LNCAP (cell line): ENCODE results near the gene FHIT.

Source experiments
- CTCF ChIP-seq: fragments of 450-650 bp; IDR thresholded peaks from 2 replicates; pipeline ENCODE4 v1.5.1; 2017; ENCODE audit warnings: mild to moderate bottlenecking

The FHIT gene

DNA sequence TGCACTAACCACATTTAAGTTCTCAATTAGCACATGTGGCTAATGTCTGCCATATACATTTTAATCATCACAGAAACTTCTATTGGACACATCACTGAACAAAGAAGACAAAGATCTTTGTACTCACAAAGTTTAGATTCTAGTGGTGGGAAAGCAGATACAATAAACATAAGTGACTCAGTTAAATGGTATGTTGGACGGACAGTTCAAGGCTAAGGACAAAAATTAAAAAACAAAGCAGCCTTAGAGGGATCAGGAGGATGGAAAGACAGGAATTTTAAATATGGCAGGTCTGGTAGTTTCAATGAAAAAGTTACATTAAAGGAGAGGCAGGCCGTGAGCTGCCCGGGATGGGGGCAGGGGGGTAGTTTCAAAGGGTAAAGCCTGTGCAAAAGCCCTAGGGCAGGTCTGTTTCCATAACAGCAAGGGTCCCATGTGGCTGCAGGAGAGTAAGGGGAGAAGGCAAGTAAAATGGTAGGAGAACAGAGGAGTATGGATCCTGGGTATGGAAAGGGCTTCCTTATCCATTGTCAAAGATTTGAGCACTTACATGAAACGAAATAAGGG, 220.7 kb downstream of the FHIT start:
- TF ChIP-seq CTCF, result no peak

- TF ChIP-seq CTCF, result no peak
These were observed 222.1 kb downstream of the FHIT start for GRCh38 chr3:61029194-61029593.

- no peak for TF ChIP-seq CTCF
These were observed 232.4 kb downstream of the FHIT start for GRCh38 chr3:61018807-61019206.

- no peak for TF ChIP-seq CTCF
These were observed 235.4 kb downstream of the FHIT start for GRCh38 chr3:61015859-61016258.

DNA sequence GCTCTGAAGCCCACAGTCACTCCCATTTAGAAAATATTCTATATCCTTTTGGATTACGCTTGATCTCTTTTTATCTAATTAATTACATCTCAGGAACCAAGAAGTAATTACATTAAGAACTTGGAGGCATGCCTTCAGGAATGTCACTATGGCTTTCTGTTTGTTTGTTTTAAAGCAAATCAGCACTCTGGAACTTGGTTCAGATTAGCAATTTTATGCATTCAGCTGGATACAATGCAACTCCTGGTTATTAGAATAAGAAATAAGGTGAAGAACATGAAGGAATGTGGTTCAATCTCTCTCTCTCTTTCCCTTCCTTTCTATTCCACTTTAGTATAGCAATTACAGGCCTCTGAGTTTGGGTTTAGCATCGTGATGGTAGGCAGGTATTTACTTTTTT, 235.8 kb downstream of the FHIT start:
- TF ChIP-seq CTCF, result no peak

DNA sequence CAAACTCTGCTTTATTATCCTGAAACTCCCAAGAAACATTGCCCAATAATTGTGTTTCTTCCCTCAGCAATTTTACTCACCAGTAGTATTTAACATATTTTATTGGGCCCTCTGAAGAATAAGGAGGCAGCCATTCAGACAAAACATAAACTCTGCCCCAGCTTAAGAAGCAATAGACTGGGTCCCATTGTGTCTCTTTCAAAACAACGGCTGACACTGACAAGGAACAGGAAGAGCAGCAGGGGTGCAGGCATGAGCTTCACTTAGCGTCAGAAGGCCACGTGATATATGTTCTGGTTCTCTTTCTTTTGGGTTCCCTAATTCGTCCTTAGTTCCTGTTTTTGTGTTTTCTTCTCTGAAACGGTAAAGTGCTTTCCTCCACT, 242.3 kb downstream of the FHIT start:
- no peak for TF ChIP-seq CTCF

DNA sequence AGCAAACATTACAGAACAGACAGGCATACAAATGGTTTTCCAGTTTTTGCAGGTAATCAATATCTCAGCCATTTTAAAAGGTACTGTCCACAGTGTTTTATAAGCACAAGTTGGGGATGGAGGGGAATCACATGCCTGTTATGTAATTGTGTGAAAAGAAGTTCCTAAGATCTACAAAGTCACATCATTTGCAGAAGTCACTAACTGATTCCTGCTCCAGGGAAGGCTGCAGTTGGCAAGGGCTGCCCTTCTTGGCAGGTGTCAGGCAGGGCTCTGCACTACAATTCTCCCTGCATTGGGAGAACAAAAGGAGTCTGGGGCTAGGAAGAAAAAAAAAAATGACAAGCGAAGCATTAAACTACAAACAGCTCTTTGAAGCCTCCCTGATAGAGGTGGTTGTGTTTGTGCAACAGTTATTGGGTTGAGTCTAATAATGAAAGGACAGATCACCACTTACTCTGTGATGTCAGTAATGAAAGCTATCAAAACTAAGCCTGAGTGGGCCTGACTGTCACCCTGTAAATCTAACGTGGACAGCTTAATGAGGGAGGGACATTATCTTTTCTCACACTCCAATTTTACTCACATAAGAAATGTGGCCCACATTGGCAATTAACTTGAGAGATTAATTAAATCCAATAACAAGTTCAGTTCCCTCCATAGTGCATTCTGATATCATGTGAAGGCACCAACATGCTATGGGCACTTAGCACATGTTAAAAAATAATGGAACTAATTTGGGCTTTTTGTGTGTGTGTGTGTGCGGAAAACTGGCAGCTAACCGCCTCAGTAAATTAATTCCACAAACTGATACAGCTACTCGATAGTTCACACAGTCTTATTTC, 242.9 kb downstream of the FHIT start:
- no peak for TF ChIP-seq CTCF
